NOMO-1 treated with dmso at 0.1 percent for 144 hours (cell line): ENCODE data around the gene MOV10.
"Not testable (repeated sequence)": the region's sequence is repeated elsewhere in the genome, so short reads cannot be mapped to it uniquely, and the experiment has no call there.

Experiments
- DNase-seq: peaks from one replicate; lab custom pipeline; 2025; ENCODE audit not compliant: unreplicated experiment; lab: John Stamatoyannopoulos, UW

The MOV10 gene, protein sequence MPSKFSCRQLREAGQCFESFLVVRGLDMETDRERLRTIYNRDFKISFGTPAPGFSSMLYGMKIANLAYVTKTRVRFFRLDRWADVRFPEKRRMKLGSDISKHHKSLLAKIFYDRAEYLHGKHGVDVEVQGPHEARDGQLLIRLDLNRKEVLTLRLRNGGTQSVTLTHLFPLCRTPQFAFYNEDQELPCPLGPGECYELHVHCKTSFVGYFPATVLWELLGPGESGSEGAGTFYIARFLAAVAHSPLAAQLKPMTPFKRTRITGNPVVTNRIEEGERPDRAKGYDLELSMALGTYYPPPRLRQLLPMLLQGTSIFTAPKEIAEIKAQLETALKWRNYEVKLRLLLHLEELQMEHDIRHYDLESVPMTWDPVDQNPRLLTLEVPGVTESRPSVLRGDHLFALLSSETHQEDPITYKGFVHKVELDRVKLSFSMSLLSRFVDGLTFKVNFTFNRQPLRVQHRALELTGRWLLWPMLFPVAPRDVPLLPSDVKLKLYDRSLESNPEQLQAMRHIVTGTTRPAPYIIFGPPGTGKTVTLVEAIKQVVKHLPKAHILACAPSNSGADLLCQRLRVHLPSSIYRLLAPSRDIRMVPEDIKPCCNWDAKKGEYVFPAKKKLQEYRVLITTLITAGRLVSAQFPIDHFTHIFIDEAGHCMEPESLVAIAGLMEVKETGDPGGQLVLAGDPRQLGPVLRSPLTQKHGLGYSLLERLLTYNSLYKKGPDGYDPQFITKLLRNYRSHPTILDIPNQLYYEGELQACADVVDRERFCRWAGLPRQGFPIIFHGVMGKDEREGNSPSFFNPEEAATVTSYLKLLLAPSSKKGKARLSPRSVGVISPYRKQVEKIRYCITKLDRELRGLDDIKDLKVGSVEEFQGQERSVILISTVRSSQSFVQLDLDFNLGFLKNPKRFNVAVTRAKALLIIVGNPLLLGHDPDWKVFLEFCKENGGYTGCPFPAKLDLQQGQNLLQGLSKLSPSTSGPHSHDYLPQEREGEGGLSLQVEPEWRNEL

GRCh38 chr1:112674440-112674985 is at the start of gene MOV10:
Gene MOV10 (plus strand): TSS chr1:112674659. CDS start chr1:112674913, 254 bp downstream.
- peak; percentile 70 for DNase-seq

DNA sequence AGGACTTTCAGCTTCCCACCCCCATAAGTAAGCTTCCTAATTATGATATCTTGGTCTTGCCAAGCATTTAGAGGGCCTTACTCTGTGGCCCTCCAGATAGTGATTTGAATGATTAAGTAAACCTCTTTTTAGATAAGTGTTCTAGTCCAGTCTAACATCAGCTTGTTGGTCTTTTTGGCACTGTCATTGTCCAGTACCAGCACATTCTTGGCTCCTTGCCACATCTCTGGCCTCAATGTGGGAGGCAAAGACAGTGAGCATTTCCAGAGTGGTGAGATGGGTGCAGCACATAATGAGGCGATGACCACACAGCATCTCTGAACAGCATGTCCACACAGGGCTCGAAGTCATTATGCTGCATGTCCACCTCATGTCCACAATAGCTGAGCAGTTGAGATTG is 48.8 kb upstream of the MOV10 start:
- DNase-seq: no peak

GRCh38 chr1:112626193-112626592 is 48.3 kb upstream of the MOV10 start:
- DNase-seq: no peak

DNA sequence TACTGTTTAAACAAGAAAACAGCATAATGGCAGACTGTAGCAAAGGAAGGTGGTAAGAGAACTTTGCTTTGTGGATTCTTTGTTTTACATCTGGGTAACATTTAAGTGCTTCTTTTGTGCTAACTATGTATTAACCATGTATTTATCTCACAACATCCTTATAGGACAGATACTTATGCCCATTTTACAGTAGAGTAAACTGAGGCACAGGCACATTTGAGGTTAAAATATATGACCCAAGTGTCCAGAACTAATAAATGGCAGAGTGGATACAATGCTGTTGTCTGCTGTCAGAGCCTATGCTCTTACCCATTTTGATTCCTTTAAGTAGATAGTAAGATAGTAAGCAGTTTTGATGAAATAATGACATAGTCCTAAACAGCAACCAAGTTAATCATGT is 47.6 kb upstream of the MOV10 start:
- DNase-seq: no peak

DNA sequence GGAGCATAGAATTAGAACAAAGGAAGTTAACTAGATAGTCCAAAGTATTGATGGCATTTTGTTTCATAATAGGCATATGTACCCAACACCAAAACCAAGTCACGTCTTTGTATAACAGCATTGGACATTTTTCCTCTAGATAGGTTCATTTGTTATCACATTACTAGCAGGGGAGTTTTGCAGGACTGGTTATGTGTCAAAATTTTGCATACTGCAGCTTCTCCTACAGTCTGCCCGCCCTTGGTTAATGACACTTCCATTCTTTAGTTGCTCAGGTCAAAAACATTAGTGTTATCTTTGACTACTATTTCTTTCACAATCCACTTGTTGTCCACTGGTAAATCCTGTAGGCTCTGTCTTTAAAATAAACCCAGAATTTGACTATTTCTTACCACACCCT is 45.9 kb upstream of the MOV10 start:
- DNase-seq: no peak

- DNase-seq: no peak
Measured at GRCh38 chr1:112629256-112629655, 45.2 kb upstream of the MOV10 start.

DNA sequence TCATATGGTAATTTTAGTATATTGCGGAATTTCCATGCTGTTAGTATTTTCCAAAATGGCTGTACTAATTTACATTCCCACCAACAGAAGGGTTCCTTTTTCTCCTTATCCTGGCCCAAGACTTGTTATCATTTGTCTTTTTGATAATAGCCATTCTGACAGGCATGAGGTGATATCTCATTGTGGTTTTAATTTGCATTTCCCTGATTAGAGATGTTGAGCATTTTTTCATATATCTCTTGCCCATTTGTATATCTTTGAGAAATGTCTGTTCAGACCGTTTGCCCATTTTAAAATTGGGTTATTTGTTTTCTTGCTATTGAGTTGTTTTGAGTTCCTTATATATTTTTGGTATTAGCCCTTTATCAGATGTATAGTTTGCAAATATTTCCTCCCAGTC is 40.8 kb upstream of the MOV10 start:
- DNase-seq: no peak

DNA sequence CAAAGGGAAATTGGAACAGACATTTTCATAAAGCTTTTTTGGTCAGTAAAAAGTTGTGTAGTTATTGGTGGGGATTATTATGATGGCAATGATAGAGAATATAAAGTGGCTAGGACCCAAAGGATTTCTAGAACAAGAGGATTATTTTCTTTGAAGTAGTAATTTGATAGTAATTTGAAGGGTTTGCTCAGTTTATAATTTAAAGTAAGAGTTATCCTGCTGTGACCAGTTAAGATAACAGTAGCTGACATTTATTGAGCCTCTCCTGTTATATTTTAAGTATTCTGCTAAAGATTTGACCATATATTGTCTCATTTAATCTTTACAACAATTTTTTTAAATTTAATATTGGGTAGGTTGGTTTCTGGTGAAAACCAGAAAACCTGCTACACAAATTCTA is 40.1 kb upstream of the MOV10 start:
- DNase-seq: no peak

- no peak for DNase-seq
Measured at GRCh38 chr1:112636056-112636455, 38.4 kb upstream of the MOV10 start.

- DNase-seq: no peak
Measured at GRCh38 chr1:112636597-112637253, 37.7 kb upstream of the MOV10 start.

GRCh38 chr1:112637254-112638109 is 37.0 kb upstream of the MOV10 start:
- DNase-seq: no peak

DNA sequence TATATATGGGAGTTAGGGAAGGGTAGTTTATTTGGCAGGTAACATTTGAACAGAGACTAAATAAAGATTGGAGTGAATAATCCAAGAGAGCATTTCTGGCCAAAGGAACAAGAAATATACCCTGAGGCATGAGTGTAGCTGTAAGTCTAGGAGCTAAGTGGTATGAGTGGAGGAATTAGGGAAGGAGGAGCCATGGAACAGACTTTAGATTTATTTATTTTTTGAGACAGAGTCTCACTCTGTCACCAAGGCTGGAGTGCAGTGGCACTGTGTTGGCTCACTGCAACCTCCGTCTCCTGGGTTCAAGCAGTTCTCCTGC is 36.4 kb upstream of the MOV10 start:
- DNase-seq: no peak

- DNase-seq: not testable (repeated sequence)
Measured at GRCh38 chr1:112640437-112640836, 34.0 kb upstream of the MOV10 start.

- DNase-seq: no peak
Measured at GRCh38 chr1:112643080-112643479, 31.4 kb upstream of the MOV10 start.

- DNase-seq: no peak
Measured at GRCh38 chr1:112646225-112646624, 28.2 kb upstream of the MOV10 start.

DNA sequence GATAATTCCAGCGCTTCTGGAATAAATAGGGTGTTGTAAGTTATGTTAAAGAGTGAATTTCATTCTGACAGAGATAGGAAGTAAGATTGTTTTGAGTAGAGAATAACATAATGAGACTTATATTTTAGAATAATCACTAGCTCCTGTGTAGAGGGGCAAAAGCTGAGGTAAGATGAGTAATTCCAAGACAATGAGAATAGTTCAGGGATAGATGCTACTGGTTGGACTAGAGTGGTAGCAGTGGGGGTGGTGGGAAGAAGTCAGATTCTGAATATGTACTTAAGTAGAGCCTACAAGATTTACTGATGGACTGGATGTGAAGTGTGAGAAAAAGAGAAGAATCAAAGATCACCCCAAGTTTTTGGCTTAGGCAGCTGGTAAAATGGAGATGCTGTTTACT is 23.3 kb upstream of the MOV10 start:
- no peak for DNase-seq

GRCh38 chr1:112665857-112666256 is 8.6 kb upstream of the MOV10 start:
- DNase-seq: no peak

- DNase-seq: no peak
Measured at GRCh38 chr1:112666946-112667345, 7.5 kb upstream of the MOV10 start.

DNA sequence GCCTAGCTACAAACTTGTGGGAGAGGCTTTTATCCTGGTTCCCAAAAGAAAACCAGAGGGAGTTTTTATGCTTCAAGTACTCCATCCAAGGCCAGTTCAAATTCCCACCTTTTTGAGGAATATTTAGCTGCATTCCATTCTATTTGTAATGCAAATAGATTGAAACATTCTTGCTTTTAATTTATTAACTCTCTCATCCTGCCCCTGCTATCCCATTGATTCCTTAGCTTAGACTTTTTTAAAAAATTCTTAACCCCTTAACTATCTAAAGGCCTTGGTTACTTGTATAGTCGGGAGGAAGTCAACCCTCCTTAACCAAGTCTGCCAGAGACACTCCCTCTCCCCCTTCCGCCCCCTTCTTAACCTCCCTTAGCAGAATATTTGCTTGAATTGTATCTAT is 2.5 kb upstream of the MOV10 start:
- DNase-seq: no peak

GRCh38 chr1:112672842-112673241 is 1.6 kb upstream of the MOV10 start:
- DNase-seq: no peak
